Eye (tissue), 1 donor: ENCODE measurements around the gene BCL11B.

ENCODE experiments used
- DNase-seq: peaks from one replicate; pipeline ENCODE4 v3.0.0-alpha.2; 2015

The BCL11B gene

DNA sequence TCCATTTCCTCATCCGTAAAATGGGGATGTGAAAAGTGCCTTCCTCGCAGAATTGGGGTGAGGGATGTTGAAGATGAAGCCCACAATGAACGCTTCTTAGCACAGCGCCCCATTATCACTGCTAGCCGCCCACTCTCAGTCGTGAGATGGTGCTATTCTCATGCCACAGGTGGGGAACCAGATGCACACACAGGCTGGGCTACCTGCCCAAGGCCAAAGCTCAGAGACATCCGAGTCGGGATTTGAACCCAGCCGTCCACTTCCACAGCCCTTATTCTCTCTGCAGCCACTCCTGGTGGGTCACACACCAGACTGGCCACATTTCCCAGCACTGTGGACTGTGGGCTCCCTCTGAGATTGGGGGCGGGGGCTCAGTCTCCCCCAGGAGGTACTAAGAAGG is 55.8 kb downstream of the BCL11B start:
- no peak for DNase-seq

DNA sequence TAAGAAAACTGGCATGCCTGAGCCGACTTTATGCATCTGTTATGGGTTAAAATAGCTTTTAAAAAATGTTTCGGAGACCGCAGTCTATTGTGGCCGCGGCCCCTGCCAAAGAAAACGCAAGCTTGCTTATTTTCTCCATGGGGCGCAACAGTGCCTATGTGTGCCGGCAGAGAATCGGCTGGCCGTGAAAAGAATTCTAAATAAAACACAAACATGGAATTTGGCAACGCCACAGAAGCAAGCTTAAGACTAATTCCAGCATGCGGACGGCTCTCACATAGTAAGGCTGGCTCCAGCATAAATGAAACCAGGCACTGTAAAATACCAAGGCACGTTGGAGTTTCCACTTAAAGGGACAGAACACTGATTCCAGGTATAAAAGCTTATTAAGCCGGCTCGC is 56.7 kb downstream of the BCL11B start:
- peak; percentile 87 for DNase-seq

DNA sequence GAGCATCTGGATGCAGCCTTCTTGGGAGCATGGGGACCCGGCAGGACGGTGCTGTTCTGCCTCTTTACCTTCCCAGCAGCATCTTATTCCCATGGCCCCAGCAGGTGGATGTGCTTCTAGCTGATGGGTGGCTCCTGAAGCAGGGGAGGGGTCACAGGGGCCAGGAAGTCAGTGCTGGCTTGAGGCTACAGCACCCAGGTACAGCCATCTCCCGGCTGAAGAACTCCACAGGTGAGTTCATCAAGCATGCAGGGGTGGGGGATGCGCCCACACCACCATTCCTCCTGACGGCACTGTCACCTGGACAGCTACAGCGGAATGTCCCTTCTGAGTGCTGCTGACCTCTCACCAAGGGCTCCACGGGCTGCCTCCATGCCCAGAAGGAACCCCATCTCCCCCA is 57.3 kb downstream of the BCL11B start:
- no peak for DNase-seq

DNA sequence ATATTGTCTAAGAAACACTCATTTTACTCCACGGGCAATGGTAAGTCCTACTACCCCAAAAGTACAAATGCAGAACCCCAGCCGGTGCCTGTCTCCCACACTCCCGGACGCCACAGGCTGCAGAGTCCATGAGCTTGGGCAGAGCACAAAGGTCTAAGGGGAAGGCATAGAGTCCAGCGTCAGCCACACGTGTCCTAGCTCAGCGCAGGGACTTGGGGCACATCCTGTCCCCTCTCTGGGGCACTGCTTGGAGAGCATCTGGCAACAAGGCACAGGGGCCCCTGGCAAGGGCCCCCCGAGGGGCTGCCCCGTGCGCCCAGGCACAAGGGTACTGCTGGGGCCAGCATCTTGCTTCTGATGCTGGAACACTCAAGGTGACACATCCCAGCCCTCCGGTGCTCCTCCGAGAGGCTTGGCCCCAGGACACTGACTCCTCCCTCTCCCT is 58.4 kb downstream of the BCL11B start:
- DNase-seq, result no peak

DNA sequence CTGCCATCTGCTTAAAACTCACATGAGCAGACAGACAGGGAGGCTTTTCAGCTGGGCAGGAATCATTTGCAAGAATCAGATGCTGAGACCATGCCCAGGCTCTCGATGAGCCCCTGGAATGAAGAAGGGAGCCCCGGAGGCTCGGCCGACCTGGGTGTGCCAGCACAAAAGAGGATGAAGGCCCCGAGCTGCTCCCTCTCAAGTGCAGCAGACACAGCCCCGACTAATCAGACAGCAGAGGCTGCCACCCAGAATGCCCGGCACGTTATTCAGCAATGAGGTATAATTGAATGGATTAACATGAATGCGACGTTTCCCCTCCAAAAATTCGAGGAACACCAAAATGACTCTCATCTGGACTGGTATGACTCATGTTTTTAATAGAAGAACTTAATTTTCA is 58.9 kb downstream of the BCL11B start:
- DNase-seq, result no peak

DNA sequence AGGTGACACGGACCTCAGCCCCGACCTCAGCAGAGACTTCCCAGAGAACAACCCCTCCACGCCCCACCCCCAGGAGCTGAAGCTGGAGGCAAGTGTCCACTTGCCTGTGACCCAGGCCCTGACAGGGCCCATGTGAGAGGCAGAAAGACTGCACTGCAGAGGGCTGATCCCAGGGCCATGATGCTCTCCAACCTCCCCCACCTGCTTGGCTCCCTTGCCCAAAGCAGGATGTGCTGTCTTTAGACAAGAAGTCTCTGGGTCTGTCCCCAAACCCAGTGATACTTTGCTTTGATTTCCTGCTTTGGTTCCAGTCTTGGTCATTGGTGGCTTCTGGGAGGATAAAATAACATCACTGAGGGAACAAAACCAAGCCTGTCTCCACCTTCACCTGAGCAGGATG is 59.4 kb downstream of the BCL11B start:
- no peak for DNase-seq

DNA sequence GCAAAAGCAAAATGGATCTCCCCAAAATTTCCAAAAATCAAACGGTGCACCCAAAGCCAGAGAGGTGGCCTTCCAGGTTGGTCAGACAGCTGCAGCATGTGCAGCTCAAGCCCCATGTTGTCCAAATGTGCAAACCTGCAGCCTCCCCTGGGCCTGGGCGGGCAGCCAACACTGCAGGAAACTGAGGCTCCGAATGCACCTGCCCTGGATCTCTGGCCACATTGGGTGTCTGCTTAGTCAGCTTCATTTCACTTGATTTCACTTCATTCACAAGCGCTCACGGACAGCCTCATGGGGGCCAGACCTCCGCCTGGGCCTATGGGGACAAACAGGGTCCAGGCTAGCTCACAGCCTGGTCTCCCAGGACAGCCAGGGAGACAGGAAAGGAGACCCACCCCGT is 59.8 kb downstream of the BCL11B start:
- no peak for DNase-seq

DNA sequence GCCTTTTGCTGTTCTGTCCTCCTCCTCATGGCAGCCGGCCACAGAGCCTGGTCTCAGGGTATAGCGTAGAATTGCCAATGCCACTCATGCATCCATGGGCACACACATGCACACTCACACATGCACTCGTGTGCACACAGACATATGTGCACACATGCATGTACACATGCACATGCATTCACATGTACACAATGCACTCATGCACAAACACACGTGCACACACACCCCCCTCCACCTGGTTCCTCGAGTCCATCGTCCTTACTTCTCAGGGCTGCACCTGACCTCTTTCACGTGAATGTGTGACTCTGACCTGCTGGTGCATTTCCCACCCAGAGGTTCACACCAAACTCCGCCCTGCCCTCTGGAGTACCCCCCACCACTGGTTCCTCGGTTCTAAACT is 60.6 kb downstream of the BCL11B start:
- no peak for DNase-seq

DNA sequence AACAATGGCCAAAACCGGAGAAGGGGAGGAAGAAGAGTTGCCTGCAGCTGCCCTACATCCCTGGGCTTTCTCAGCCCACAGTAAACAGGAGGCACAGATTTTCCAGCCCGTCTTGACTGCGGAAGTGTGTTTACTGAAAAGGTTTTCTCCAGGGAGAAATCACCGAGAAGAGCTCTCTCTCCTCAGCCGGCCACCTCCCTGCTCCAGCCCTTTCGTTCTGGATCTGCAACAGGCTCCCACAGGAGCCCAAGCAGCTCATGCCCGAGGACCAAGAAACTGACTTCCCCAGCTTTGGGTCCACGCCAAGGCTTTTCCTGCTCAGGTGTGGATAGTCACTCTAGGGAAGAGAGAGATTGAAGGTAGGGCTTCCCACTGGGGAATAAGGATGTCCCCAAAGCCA is 61.7 kb downstream of the BCL11B start:
- no peak for DNase-seq

DNA sequence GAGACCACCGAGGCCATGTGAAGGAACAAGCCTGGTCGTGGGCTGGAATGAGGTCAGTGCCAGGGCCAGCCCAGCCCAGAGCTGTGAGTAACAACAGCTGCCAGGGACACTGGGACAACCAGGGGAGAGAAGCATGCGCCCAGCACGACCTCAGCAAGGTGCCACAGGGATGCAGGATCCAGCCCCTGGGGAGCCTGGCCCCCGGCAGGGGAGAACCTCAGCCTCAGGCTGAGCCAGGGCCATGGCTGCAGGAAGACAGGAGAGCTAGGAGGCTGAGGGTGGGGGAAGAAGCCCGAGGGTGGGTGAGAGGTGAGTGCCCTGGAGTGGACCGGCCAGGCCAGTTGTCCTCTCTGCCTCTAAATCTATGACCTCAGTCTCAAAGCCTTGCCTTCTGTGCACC is 62.6 kb downstream of the BCL11B start:
- no peak for DNase-seq

DNA sequence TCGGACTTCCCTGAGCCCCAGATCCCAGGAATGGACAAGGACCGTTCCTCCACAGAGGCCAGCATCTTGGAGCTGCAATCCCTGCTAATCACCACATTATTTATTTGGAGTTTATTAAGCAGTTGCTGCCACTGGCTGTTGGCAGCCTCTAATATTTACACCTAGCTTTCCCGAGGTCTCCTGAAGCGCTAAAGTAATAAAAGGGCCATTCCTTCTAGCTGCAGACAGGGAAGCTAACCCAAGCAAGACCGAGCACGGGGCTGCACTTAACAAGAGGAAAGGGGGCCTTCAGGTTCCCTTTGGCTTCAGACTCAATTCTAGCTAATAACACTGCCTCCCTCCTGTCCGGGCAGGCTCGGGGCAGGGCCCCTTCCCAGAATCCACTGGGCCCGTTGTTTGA is 63.7 kb downstream of the BCL11B start:
- no peak for DNase-seq

DNA sequence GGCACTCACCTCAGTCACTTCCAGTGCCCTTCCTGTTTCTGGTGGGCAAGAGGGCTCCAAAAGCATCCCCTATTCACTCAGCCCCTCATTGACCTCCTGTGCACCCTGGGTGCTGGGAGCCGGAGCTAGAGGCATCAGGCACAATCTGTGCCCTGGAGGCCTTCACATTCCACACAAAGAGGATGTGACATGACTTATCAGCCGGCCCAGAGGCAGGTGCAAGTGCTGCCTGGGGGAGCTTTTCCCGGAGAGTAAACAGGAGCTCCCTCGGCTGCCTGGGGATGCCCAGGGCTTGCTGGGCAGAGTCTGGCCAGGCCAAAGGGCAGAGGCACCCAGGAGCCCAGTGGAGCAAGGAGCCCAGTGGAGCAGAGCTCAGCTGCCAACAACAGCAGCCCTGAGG is 64.5 kb downstream of the BCL11B start:
- no peak for DNase-seq

DNA sequence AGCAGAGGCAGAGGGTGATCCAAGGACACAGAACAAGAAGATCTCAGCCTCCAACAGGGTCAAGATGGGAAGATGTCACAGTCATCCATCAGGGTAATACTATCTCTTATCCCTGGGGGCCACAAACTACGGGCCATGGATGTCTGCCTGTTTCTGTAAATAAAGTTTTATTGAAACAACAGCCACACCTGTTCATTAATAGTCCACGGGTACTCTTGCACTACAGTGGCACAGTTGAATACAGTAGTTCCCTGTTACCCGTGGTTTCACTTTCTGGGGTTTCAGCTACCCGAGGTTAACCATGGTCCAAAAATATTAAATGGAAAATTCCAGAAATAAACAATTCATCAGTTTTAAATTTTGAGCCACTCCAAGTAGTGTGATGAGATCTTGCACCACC is 65.9 kb downstream of the BCL11B start:
- DNase-seq, result no peak

DNA sequence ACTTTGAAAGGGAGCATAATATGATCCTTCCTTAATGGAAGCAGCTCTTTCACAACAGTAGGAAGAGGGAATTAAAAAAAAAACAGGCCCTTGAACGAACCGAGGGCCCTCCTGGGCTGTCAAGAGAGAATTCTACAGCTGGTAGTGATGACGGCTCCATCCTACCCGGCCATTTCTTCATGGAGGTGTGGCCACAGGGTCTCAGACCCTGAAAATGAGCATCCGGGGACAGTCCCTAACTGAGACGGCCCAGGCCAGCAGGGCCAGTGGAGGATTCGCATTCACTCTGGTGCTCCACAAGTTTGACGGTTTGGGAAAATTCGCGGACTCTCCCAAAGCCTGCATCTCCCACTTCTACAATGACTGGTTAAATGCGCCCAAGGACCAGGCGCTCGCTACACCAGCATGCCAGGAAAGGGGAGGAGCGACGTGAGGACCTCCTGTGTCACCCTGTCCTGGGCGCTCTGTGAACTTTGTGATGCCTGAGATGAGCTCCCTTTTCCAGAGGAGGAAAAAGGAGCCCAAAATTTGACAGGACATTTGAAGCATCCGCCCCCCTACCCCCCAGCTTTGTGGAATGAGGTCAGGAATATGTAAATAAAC is 66.8 kb downstream of the BCL11B start:
- no peak for DNase-seq

DNA sequence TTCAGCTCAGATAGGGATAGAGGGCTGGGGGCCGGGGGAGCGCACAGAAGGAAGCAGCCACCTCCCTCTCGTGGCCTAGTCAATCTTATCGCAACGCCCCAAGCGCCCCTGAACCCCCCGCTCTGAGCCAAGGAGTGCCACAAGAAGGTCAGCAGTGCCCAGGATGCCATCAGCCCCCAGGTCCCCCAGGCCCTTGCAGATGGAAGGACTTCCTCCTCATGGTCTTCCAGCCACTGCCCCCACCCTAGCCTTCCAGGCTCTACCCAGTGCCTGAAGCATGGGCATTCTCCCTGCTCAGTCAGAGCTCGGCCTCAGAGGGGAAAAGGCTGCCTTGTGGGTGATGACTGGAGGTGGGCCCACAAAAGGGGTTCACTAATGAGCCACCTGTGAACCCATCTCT is 68.2 kb downstream of the BCL11B start:
- DNase-seq, result no peak

DNA sequence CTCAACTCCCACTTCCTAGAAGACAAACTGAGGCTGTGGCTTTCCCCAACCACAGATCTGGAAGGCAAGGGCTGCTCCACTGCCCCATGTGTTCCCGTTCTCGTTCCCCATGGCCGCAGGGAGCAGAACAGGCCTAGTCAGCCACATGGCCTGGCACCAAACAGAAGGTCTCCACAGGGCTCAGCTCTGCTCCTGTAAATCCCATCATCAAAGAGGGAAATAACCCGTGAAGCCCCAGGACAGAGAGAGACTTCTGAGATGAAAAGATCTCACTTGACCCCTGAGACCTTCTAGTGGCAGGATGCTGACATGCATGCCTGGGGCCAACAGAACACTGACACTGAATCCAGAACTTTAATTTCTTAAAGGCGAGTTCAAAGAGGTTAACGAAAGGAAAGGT is 68.9 kb downstream of the BCL11B start:
- no peak for DNase-seq

DNA sequence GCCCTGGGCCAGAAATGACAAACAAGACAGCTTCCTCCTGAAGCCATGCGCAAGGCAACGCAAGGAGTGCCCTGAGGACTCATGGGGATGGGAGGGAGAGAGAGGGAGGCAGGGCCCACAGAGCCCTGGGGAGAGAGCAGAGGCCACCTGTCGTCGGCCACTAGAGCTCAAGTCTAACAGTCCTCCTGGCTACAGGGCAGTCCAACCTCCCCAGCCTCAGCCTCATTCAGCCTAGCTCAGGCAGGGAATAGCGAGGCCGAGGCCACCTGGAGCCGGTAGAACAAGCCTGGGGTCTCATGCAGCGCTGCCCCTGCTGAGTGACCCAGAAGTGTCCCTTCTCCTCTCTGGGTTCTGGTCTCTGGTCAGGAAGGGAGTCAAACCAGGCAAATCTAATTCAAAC is 69.5 kb downstream of the BCL11B start:
- peak; percentile 37 for DNase-seq

DNA sequence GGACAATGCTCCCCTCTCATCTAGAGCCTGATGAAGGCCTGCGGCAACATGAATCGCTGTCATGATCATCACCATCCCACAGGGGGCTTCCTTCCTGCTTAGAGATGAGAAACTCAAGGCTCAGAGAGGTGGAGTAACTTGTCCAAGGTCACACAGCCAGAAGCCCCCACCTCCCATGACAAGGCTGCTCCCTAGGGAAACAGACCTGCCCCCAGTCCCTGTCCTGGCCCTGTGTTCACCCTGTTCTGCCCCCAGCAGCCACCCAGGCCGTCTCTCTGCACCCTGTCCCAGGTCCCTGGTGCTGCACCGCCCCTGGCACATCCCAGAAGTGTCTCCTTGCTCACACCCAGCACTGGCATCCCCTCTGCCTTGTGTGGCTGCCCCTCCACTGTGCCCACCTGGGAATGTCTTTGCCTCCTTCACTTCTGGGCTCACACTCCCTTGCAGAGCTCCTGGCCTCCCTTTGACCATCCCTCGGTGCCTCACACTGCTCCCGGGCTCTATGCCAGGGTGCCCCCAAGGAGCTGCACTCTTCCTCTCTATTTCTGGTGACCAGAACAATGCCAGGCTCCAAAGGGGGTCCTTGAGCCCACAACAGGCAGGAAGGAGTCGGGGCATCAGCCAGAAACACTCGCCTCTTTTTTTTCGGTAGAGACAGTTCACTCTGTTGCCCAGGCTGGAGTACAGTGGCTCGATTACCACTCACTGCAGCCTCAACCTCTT is 70.5 kb downstream of the BCL11B start:
- no peak for DNase-seq

DNA sequence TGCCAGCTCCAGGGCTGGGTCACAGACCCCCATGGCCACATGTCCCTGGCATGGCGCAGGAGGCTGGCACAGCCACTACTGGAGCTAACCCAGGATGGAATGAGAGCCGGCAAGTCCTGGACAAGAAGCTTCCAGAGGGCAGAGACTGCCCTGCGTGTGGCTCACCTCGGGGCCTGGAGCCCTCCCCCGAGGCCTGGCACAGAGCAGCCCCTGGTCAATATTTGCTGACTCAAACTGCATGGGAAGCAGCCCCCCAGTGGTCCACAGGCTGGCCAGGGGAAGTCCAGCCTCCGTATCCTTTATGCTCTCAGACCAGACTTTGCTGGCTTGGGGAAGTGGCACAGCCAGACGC is 71.4 kb downstream of the BCL11B start:
- DNase-seq, result no peak

DNA sequence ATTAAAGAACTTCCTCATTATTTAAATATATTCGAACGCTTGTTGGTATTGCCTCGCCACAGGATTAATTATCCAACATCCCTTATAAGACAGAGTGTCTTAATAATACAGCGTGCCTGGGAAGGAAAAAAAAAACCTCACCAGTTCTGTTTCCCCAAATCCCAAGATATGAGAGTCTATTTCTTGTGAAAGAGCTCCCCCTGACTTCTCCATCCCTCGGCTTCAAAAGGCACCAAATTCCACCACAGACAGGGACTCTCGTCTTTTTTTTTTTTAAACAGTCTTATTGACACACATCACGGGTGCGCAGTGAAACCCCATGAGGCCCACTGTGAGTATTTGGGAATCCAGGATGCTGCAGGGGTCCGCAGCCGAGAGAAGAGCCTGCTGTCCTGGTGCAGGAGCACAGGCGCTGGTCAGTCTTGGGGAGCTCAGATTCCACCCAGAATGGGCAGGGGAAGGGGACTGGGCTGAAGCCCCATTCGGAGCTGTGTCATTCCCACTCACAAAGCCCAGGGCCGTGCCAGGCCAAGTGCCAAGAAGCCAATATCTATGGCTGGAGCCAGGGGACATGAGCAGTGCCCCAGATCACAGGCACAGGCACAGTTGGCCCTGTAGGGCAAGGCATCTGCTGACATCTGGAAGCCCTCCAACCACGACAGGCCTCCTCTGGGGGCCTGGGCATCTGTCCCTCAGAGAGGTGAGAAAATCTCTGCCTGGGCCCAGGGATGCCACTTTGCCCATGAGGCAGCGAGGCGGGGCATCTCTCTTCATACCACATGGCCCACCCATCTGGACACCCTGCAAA is 71.9 kb downstream of the BCL11B start:
- DNase-seq, result peak; percentile 48

DNA sequence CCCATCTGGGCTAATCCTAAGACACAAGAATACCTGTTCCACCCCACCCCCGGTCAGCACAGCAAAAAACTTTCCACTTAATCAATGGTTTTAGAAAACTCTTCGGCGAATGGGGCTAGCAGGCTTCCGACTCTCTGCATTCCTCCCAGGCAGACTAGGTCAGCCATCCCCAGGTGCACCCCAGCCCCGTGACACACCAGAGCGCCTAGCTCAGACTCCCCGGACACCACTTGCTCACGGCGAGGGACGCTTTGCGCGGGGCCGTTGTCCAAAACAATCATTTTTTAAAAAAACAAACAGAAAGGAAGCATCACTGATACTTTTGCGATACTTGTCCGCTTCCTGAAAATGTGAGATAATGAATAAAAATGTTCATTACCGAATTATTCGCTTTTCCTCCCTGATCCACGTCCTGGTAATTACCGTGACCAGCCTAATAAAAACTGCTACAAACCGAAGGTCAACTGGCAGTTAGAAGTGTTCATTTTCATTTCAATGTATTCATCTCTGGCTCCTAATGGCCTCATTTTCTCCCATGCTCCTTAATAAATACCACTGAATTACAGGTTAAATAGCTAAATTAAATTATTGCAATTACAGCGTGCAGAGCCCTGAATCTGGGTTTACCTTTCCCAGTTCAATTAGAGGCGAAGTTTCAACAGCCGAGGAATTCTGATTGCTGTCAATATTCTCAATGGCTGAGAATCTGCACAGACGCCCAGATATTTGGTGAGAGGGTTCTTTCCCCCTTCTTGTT is 73.1 kb downstream of the BCL11B start:
- peak; percentile 39 for DNase-seq

DNA sequence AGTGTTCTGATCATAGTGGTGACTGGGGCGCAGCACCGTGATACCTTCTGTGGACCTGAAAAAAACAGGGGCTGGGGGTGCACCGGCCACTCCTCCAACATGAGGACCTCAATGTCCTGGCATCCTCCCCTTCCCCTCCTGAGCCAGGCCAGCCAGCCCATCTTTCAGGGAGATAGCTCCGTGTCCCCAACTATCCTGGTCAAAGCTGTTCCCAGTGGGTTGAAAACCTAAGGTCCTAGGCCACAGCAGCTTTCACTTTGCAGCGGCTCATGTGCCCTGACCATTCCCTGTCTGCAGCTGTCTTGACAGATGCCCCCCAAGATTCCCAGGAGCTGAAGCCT is 75.7 kb downstream of the BCL11B start:
- no peak for DNase-seq

DNA sequence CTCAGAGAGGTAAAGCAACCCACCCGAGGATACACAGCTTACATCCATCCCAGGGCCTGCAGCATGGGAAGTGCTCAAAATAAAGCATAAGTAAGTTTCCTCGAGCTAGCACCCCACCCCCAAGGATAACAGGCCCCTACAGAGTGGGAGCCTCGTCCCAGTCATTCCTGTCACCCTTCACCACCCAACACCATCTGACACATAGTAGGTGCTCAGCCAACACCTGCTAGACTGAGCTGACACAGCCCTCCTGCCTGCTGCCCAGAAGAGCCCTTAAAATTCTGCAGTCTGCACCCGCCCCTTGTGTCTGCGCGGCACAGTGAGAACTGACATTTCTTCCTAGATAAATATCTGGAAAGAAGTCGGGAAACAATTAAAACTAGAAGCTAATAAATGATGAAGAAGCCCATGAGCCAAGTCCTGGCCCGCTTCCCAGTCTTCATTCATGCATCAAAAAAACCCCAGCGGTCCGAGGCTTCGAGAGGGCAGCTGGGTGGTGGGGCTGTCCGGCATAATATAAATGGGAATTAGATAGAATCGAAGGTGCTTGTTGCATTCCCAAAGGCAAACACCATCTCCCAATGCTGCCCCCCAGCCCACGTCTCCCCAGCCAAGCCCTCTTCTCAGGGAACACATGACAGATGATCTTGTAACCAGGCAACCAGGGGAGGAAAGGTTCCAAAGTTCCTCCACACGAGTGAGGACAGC is 76.2 kb downstream of the BCL11B start:
- DNase-seq, result peak; percentile 71
